Ovary (tissue), 9 donors: Measurements from ENCODE around the gene SKI. TPM values are rescaled to one million over a fixed set of nuclear protein-coding genes. Genes with fewer than 3 reads are reported as not detected.

Experiments used
- DNase-seq, 5 donors: peaks; one replicate each; pipeline ENCODE4 v3.0.0-alpha.2; 2019 to 2020
- H3K27ac ChIP-seq, 2 donors: fragments of 200-600 bp; one replicate each; pipeline versions ENCODE4 v1.5.1 to v1.8.0; 2019 to 2022
- H3K27me3 ChIP-seq: fragments of 200-600 bp; one replicate; pipeline ENCODE4 v1.8.0; 2022
- H3K36me3 ChIP-seq: fragments of 200-600 bp; sonication (generic); one replicate; pipeline ENCODE4 v1.5.1; 2019
- H3K4me1 ChIP-seq: one replicate; pipeline ENCODE4 v1.8.1; 2013; ENCODE audit warnings: mild to moderate bottlenecking, moderate library complexity; ENCODE audit not compliant: insufficient read depth
- H3K4me3 ChIP-seq: fragments of 200-600 bp; sonication (generic); one replicate; pipeline ENCODE4 v1.5.1; 2017
- H3K9me3 ChIP-seq, 2 donors: fragments of 200-600 bp in 1 of 2; sonication (generic) in 1 of 2; one replicate each; pipeline versions ENCODE4 v1.5.1 to v1.8.1; 2013 to 2019; ENCODE audit warnings: mild to moderate bottlenecking in 1 of 2, moderate library complexity in 1 of 2
- EP300 ChIP-seq: sonication (generic); formaldehyde crosslinking; IDR thresholded peaks from one replicate; pipeline ENCODE4 v1.6.1; 2017; ENCODE audit warnings: antibody characterized with exemption
- POLR2A ChIP-seq: fragments of 450-650 bp; IDR thresholded peaks from one replicate; pipeline ENCODE4 v1.6.1; 2017; ENCODE audit warnings: antibody characterized with exemption, mild to moderate bottlenecking, moderate library complexity
- WGBS, 3 donors: extraction: QIAGEN DNeasy Blood & Tissue Kit in 1 of 3; methylation state at CpG; one replicate each; pipeline versions ENCODE4 v1.1.5 to v1.1.7; 2013 to 2017; 5-methylcytosine and 5-hydroxymethylcytosine counted together
- intact Hi-C, 4 donors: fragments of 100-400 bp; cut with DNase I; formaldehyde crosslinking; loops; one replicate each; pipeline versions ENCODE4 v1.11.0 to v1.15.1; 2022 to 2023
- polyA plus RNA-seq, 2 donors: library from polyadenylated mRNA; stranded (reverse); fragments of 200-250 nt in 1 of 2; fragments of 350-450 nt in 1 of 2; fragmentation: Illumina TruSeq in 1 of 2; extraction: RNeasy Lipid Tissue Mini Kit (QIAGEN cat#74804) in 1 of 2; gene quantifications; one replicate each; pipeline ENCODE4 v1.2.3, GENCODE V29; 2013 to 2014
- total RNA-seq, 7 donors: library from RNA; depleted of rRNA in 2 of 7; stranded (reverse); fragments of >200 nt in 2 of 7; fragmentation: NEBNext Ultra II Directional in 3 of 7; extraction: Animal tissue kit (Norgen Biotek cat#: 25700) in 3 of 7; gene quantifications; one replicate each; pipeline versions ENCODE4 v1.1.0 to v1.2.4, GENCODE V29; 2016 to 2023
- TF ChIP-seq, protein P1 (sequence below), 3 donors: fragments of 450-650 bp in 2 of 3; fragments of 200-600 bp in 1 of 3; IDR thresholded peaks; one replicate each; pipeline versions ENCODE4 v1.5.1 to v1.8.0; 2016 to 2022; ENCODE audit warnings: antibody characterized with exemption in 3 of 3, mild to moderate bottlenecking in 1 of 3
- donor health status: DM: no; HTN: no; CAD: no; lungs with moderate emphysema.
- donor health status: DM: no; HTN: no; CAD: no.
- donor health status: Bipolar disorder and iron deficiency.
- donor health status: DM: yes; HTN: yes; CAD: no.
- donor health status: DM: no; HTN: no; CAD: no.
- donor health status: DM: yes; HTN: yes; CAD: no.

Gene SKI
- total and polyA plus RNA-seq, 9 donors = 27.8 to 109 (median 79.1) TPM

GRCh38 chr1:2299131-2299627, 71.1 kb downstream of the SKI start:
- no peaks in the 10 kb centered on the region for H3K27me3 ChIP-seq
- no peaks in the 10 kb centered on the region for H3K36me3 ChIP-seq
- 57 to 81% (median 74%) methylated on average over 18 to 24 of the region's 24 CpGs for WGBS, 3 donors
- H3K27ac ChIP-seq = no peak overlapping the region
- peaks cover 21% of the 10 kb centered on the region for H3K4me1 ChIP-seq
- no peak for TF ChIP-seq POLR2A
- no peak for TF ChIP-seq EP300
- TF ChIP-seq, protein P1, sequence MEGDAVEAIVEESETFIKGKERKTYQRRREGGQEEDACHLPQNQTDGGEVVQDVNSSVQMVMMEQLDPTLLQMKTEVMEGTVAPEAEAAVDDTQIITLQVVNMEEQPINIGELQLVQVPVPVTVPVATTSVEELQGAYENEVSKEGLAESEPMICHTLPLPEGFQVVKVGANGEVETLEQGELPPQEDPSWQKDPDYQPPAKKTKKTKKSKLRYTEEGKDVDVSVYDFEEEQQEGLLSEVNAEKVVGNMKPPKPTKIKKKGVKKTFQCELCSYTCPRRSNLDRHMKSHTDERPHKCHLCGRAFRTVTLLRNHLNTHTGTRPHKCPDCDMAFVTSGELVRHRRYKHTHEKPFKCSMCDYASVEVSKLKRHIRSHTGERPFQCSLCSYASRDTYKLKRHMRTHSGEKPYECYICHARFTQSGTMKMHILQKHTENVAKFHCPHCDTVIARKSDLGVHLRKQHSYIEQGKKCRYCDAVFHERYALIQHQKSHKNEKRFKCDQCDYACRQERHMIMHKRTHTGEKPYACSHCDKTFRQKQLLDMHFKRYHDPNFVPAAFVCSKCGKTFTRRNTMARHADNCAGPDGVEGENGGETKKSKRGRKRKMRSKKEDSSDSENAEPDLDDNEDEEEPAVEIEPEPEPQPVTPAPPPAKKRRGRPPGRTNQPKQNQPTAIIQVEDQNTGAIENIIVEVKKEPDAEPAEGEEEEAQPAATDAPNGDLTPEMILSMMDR (IDR thresholded peaks at IDR 0.05) = no peak
- no peaks in the 10 kb centered on the region for H3K9me3 ChIP-seq
- intact Hi-C loops = loop anchor here in 1 of 4 donors (5.0 kb wide), 1 partner anchor 62 kb away; no protein-coding TSS in a partner anchor
- H3K4me3 ChIP-seq = no peak overlapping the region
- DNase-seq = no peak

DNA sequence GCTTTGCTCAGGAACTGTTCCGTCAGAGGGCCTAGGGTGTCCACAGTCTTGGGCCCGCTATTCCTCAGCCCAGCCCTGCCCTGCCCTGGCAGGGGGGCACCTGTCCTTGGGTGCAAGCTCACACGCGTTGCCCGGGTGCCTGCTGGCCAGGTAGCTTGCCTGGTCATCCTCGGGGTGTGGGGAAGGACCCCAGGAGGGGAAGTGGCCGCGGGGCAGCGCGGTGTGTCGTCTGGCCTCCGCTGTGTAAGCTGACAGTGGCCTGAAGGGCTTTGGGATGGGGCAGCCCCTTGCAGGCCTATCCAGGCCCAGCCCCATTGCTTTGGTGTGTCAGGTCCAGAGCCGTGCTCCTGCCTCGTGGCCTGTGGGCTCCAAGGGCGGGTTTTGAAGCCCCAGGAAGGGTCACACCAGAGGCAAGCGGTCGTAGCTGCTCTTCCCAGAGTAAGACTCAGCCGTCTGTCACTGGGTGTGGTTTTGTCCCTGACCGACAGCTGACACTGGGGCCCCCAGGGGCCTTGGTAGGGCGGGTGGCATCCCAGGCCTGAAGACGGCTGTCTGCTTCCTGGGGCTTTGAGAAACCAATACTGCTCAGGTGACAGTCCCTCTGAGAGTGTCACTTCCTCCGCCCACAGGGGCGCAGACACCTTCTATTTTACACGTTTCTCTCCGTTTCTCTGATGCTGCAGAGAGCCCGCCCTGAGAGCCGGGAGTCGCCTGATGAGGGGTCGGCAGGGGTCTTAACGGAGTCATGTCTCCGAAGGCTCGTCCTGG, 72.1 kb downstream of the SKI start:
- peaks cover 21% of the 10 kb centered on the region for H3K4me1 ChIP-seq
- TF ChIP-seq EP300 (no peak), POLR2A (no peak)
- TF ChIP-seq, protein P1 (IDR thresholded peaks at IDR 0.05) = no peak
- H3K27me3 ChIP-seq = no peaks in the 10 kb centered on the region
- WGBS, 3 donors = 76 to 81% (median 78%) methylated on average over 31 to 32 of the region's 32 CpGs
- peak overlapping the region in 1 of 2 donors; percentile 40 for H3K27ac ChIP-seq
- no peaks in the 10 kb centered on the region for H3K36me3 ChIP-seq
- H3K4me3 ChIP-seq = no peak overlapping the region
- intact Hi-C loops = no loop called here
- H3K9me3 ChIP-seq = no peaks in the 10 kb centered on the region
- DNase-seq = no peak

GRCh38 chr1:2300851-2301606, 72.9 kb downstream of the SKI start:
- Histone ChIP-seq H3K4me3 (no peak overlapping the region), H3K4me1 (peaks cover 21% of the 10 kb centered on the region)
- WGBS, 3 donors = 33 to 36% (median 34%) methylated on average over 37 of the region's 37 CpGs

More at GRCh38 chr1:2300851-2301606, 72.9 kb downstream of the SKI start:
- Histone ChIP-seq H3K27me3 (no peaks in the 10 kb centered on the region), H3K27ac (peak overlapping the region in 1 of 2 donors; percentile 40), H3K9me3 (no peaks in the 10 kb centered on the region), H3K36me3 (no peaks in the 10 kb centered on the region)
- no peak for TF ChIP-seq EP300
- TF ChIP-seq POLR2A = no peak
- TF ChIP-seq, protein P1 (IDR thresholded peaks at IDR 0.05) = no peak
- DNase-seq = peak in 1 of 5 donors; percentile 62
- intact Hi-C loops = no loop called here
